Left lung (tissue), 10 donors: ENCODE measurements around the gene SLC30A2. TPM values are rescaled to one million over a fixed set of nuclear protein-coding genes. Genes with fewer than 3 reads are reported as not detected.

Source experiments
- ATAC-seq: fragments of 200-7000 bp; cut with Tn5 transposase; one replicate; pipeline ENCODE4 v1.9.1; 2020; ENCODE audit warnings: moderate library complexity
- DNase-seq, 4 donors: peaks; one replicate each; pipeline ENCODE4 v3.0.0-alpha.2; 2013 to 2020
- H3K27ac ChIP-seq, 2 donors: fragments of 200-600 bp; sonication (generic) in 1 of 2; one replicate each; pipeline versions ENCODE4 v1.5.0 to v1.8.0; 2020 to 2021
- H3K27me3 ChIP-seq, 2 donors: fragments of 200-600 bp; sonication (generic) in 1 of 2; one replicate each; pipeline versions ENCODE4 v1.5.0 to v1.8.0; 2020 to 2021
- H3K36me3 ChIP-seq, 2 donors: fragments of 200-600 bp; sonication (generic) in 1 of 2; one replicate each; pipeline versions ENCODE4 v1.5.0 to v1.8.0; 2020 to 2021
- H3K4me1 ChIP-seq, 2 donors: fragments of 200-600 bp; one replicate each; pipeline ENCODE4 v1.8.0; 2021
- H3K4me3 ChIP-seq, 2 donors: fragments of 200-600 bp; sonication (generic) in 1 of 2; one replicate each; pipeline versions ENCODE4 v1.5.0 to v1.8.0; 2020 to 2021; ENCODE audit warnings: mild to moderate bottlenecking in 1 of 2
- H3K9me3 ChIP-seq, 2 donors: fragments of 200-600 bp; sonication (generic) in 1 of 2; one replicate each; pipeline versions ENCODE4 v1.5.0 to v1.8.0; 2020 to 2021
- intact Hi-C, 2 donors: fragments of 100-400 bp; cut with DNase I; formaldehyde crosslinking; loops; one replicate each; pipeline versions ENCODE4 v1.11.2 to v1.14.2; 2022
- polyA plus RNA-seq, 6 donors: library from polyadenylated mRNA; unstranded; fragments of 120-200 nt; gene quantifications; one replicate each; pipeline ENCODE4 v1.2.1, GENCODE V29; 2013; ENCODE audit not compliant: insufficient read length in 6 of 6
- total RNA-seq, 2 donors: library from RNA; stranded (reverse); fragmentation: NEBNext Ultra II Directional; extraction: Animal tissue kit (Norgen Biotek cat#: 25700); gene quantifications; one replicate each; pipeline ENCODE4 v1.2.1, GENCODE V29; 2021
- TF ChIP-seq, protein P1 (sequence below), 2 donors: fragments of 200-600 bp; sonication (generic) in 1 of 2; IDR thresholded peaks; one replicate each; pipeline versions ENCODE4 v1.5.0 to v1.8.0; 2021; ENCODE audit warnings: antibody characterized with exemption in 2 of 2
- donor health status: DM: no; HTN: yes; CAD: no.
- donor health status: DM: no; HTN: no; CAD: no.

The SLC30A2 gene
- total and polyA plus RNA-seq, 8 donors = 0.14 to 0.29 (median 0.27) TPM; not detected in 1

DNA sequence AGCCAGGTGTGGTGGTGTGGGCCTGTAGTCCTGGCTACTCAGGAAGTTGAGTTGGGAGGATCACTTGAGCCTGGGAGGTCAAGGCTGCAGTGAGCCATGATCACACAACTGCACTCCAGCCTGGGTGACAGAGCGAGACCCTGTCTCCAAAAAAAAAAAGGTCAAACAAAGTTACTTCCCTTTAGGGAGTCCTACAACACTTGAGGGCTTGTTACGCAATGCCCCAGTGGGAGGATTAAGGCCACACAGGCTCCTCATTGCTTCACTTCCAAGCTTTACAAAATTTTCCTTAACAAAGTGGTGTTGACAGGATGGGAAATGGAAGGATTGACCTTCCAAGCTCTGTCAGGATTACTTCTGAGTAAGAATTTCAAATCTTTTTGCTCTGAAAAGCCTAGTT is 30.6 kb downstream of the SLC30A2 start:
- Histone ChIP-seq H3K9me3 (no peaks in the 10 kb centered on the region), H3K4me1 (peaks cover 8 to 32% of the 10 kb centered on the region in 2 donors), H3K27ac (peak overlapping the region in 1 of 2 donors; percentile 59), H3K4me3 (no peak overlapping the region), H3K27me3 (no peaks in the 10 kb centered on the region), H3K36me3 (no peaks in the 10 kb centered on the region)
- ATAC-seq (peak; percentile 52), DNase-seq (peak in 2 of 4 donors; percentile 83 to 85)
- intact Hi-C loops = no loop called here
- TF ChIP-seq, protein P1, sequence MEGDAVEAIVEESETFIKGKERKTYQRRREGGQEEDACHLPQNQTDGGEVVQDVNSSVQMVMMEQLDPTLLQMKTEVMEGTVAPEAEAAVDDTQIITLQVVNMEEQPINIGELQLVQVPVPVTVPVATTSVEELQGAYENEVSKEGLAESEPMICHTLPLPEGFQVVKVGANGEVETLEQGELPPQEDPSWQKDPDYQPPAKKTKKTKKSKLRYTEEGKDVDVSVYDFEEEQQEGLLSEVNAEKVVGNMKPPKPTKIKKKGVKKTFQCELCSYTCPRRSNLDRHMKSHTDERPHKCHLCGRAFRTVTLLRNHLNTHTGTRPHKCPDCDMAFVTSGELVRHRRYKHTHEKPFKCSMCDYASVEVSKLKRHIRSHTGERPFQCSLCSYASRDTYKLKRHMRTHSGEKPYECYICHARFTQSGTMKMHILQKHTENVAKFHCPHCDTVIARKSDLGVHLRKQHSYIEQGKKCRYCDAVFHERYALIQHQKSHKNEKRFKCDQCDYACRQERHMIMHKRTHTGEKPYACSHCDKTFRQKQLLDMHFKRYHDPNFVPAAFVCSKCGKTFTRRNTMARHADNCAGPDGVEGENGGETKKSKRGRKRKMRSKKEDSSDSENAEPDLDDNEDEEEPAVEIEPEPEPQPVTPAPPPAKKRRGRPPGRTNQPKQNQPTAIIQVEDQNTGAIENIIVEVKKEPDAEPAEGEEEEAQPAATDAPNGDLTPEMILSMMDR (IDR thresholded peaks at IDR 0.05) = no peak

DNA sequence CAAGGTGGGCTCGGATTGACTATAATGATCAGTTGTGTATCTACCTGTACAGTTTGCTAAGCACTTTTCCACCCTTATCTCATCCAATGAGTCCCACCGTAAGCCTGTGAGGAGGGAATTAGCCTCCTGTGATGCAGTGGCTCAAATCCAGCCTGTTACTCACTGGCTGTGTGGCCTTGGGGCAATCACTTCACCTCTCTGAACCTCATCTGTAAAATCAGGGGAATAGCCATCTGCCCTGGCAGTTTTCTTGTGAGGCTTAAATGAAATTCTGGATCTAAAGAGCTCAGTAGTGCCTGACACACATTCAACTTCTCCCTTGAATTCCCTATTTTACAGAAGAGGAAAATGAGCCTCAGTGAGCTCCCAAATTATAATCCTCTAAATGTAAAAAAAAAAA is 31.7 kb downstream of the SLC30A2 start:
- Histone ChIP-seq H3K9me3 (no peaks in the 10 kb centered on the region), H3K36me3 (no peaks in the 10 kb centered on the region), H3K27ac (no peak overlapping the region), H3K4me3 (no peak overlapping the region), H3K27me3 (no peaks in the 10 kb centered on the region), H3K4me1 (peaks cover 8 to 32% of the 10 kb centered on the region in 2 donors)
- DNase-seq (no peak), ATAC-seq (no peak)
- TF ChIP-seq, protein P1 (IDR thresholded peaks at IDR 0.05) = no peak
- intact Hi-C loops = no loop called here

- no peak overlapping the region for H3K27ac ChIP-seq
- H3K4me1 ChIP-seq = peaks cover 8 to 32% of the 10 kb centered on the region in 2 donors
- no peak overlapping the region for H3K4me3 ChIP-seq
- TF ChIP-seq, protein P1 (IDR thresholded peaks at IDR 0.05) = no peak
- DNase-seq (no peak), ATAC-seq (no peak)
- no peaks in the 10 kb centered on the region for H3K9me3 ChIP-seq
- H3K36me3 ChIP-seq = no peaks in the 10 kb centered on the region
- no peaks in the 10 kb centered on the region for H3K27me3 ChIP-seq
- intact Hi-C loops = no loop called here
Measured at GRCh38 chr1:26012864-26013263, 33.1 kb downstream of the SLC30A2 start.

DNA sequence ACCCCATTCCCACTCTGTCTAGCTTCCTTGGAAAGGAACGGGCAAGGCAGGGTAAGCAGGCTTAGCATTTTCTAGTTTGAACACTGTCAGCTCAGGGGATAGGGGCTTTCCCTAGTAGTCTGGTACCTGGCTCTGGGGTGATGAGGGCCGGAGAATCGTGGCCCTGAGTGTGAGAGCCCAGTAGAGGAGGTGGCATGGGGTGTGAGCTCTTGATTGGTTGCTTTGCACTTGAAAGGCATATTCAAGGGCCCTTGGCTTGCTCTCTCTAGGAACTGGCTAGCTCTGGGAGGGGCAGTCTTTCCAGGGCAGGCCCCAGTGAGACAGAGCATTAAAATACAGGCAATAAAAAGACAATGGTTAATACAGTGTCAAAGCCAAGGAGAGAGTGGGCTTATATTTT is 35.1 kb downstream of the SLC30A2 start:
- no peak overlapping the region for H3K27ac ChIP-seq
- H3K9me3 ChIP-seq = no peaks in the 10 kb centered on the region
- H3K27me3 ChIP-seq = no peaks in the 10 kb centered on the region
- H3K4me3 ChIP-seq = no peak overlapping the region
- ATAC-seq = peak; percentile 94
- intact Hi-C loops = no loop called here
- TF ChIP-seq, protein P1 (IDR thresholded peaks at IDR 0.05) = no peak
- peak in 2 of 4 donors; percentile 33 to 58 for DNase-seq
- no peaks in the 10 kb centered on the region for H3K36me3 ChIP-seq
- peaks cover 7 to 14% of the 10 kb centered on the region in 2 donors for H3K4me1 ChIP-seq

GRCh38 chr1:26009796-26010447 is 36.0 kb downstream of the SLC30A2 start:
- Histone ChIP-seq H3K27me3 (no peaks in the 10 kb centered on the region), H3K4me1 (peaks cover 0 to 5% of the 10 kb centered on the region in 2 donors), H3K9me3 (no peaks in the 10 kb centered on the region), H3K36me3 (no peaks in the 10 kb centered on the region), H3K27ac (no peak overlapping the region), H3K4me3 (no peak overlapping the region)
- no peak for ATAC-seq
- intact Hi-C loops = no loop called here
- TF ChIP-seq, protein P1 (IDR thresholded peaks at IDR 0.05) = no peak
- DNase-seq = no peak
